ENCODE measurements around the gene EIF5B. TPM values are rescaled to one million over a fixed set of nuclear protein-coding genes. Genes with fewer than 3 reads are reported as not detected.

EIF5B gene
- total and polyA plus RNA-seq, 4 donors: 22.9 to 36.2 (median 31.7) TPM

- Histone ChIP-seq H3K4me1 (ENCODE audit: control insufficient read depth in 5 of 5, insufficient read depth in 5 of 5, low read length in 5 of 5) (peaks cover 0 to 8% (median 0%) of the 10 kb centered on the region in 5 donors), H3K4me3 (no peak overlapping the region), H3K36me3 (ENCODE audit: control insufficient read depth in 4 of 4, insufficient read depth in 4 of 4, low read length in 4 of 4) (peaks cover 33 to 61% (median 48%) of the 10 kb centered on the region in 4 donors), H3K27ac (ENCODE audit: low read depth in 1 of 2, low read length in 1 of 2) (peak overlapping the region in 1 of 2 donors; percentile 27), H3K9me3 (ENCODE audit: control insufficient read depth in 4 of 4, insufficient read depth in 3 of 4, low read length in 3 of 4) (no peaks in the 10 kb centered on the region), H3K27me3 (ENCODE audit: control insufficient read depth in 3 of 3, insufficient read depth in 3 of 3, low read length in 2 of 3) (no peaks in the 10 kb centered on the region), H3K9ac (ENCODE audit: insufficient read depth in 1 of 2, low read length in 2 of 2) (no peak overlapping the region)
- WGBS, 2 donors: 87 to 90% methylated on average over 3 of the region's 3 CpGs
- ATAC-seq (ENCODE audit: insufficient read depth, low FRiP score) (no peak), DNase-seq (no peak)
- TF ChIP-seq CTCF (IDR thresholded peaks at IDR 0.05; ENCODE audit: control extremely low read depth, extremely low read depth): no peak
Observed at GRCh38 chr2:99395589-99396130, 58.5 kb downstream of the EIF5B start.

- Histone ChIP-seq H3K27ac (ENCODE audit: low read depth in 1 of 2, low read length in 1 of 2) (peak overlapping the region in 1 of 2 donors; percentile 83), H3K9me3 (ENCODE audit: control insufficient read depth in 4 of 4, insufficient read depth in 3 of 4, low read length in 3 of 4) (no peaks in the 10 kb centered on the region), H3K36me3 (ENCODE audit: control insufficient read depth in 4 of 4, insufficient read depth in 4 of 4, low read length in 4 of 4) (peaks cover 36 to 64% (median 47%) of the 10 kb centered on the region in 4 donors), H3K9ac (ENCODE audit: insufficient read depth in 1 of 2, low read length in 2 of 2) (no peak overlapping the region), H3K4me3 (no peak overlapping the region), H3K27me3 (ENCODE audit: control insufficient read depth in 3 of 3, insufficient read depth in 3 of 3, low read length in 2 of 3) (no peaks in the 10 kb centered on the region), H3K4me1 (ENCODE audit: control insufficient read depth in 5 of 5, insufficient read depth in 5 of 5, low read length in 5 of 5) (peaks cover 0 to 2% (median 0%) of the 10 kb centered on the region in 5 donors)
- no peak for TF ChIP-seq CTCF (IDR thresholded peaks at IDR 0.05; ENCODE audit: control extremely low read depth, extremely low read depth)
- 66 to 83% methylated on average over 3 of the region's 3 CpGs for WGBS, 2 donors
- DNase-seq: no peak
- no peak for ATAC-seq (ENCODE audit: insufficient read depth, low FRiP score)
Observed at GRCh38 chr2:99397266-99397920, 60.2 kb downstream of the EIF5B start.

- ATAC-seq (ENCODE audit: insufficient read depth, low FRiP score) (no peak), DNase-seq (no peak)
- no peaks in the 10 kb centered on the region for H3K27me3 ChIP-seq (ENCODE audit: control insufficient read depth in 3 of 3, insufficient read depth in 3 of 3, low read length in 2 of 3)
- peaks cover 40 to 70% (median 51%) of the 10 kb centered on the region in 4 donors for H3K36me3 ChIP-seq (ENCODE audit: control insufficient read depth in 4 of 4, insufficient read depth in 4 of 4, low read length in 4 of 4)
- WGBS, 2 donors: 91 to 96% methylated on average over 5 of the region's 5 CpGs
- no peak for TF ChIP-seq CTCF (IDR thresholded peaks at IDR 0.05; ENCODE audit: control extremely low read depth, extremely low read depth)
- no peak overlapping the region for H3K9ac ChIP-seq (ENCODE audit: insufficient read depth in 1 of 2, low read length in 2 of 2)
- peaks cover 0 to 10% (median 0%) of the 10 kb centered on the region in 5 donors for H3K4me1 ChIP-seq (ENCODE audit: control insufficient read depth in 5 of 5, insufficient read depth in 5 of 5, low read length in 5 of 5)
- peak overlapping the region; percentile 40 to 83 for H3K27ac ChIP-seq (ENCODE audit: low read depth in 1 of 2, low read length in 1 of 2)
- H3K9me3 ChIP-seq (ENCODE audit: control insufficient read depth in 4 of 4, insufficient read depth in 3 of 4, low read length in 3 of 4): no peaks in the 10 kb centered on the region
- no peak overlapping the region for H3K4me3 ChIP-seq
Observed at GRCh38 chr2:99398303-99398702, 61.1 kb downstream of the EIF5B start.
